Activated CD4-positive, alpha-beta T cell treated with anti-CD3 and anti-CD28 coated beads, Interleukin-2, amount 10 ng/mL, durations not matched to agents 24 days and 14 days (primary cell): Measurements from ENCODE around the gene ZNF284. TPM values are rescaled to one million over a fixed set of nuclear protein-coding genes. Genes with fewer than 3 reads are reported as not detected.

ENCODE experiments used
- DNase-seq: peaks from one replicate; pipeline ENCODE4 v3.0.0; 2022
- H3K27ac Mint-ChIP-seq: one replicate; pipeline ENCODE4 v1.8.0; 2022; ENCODE audit warnings: mild to moderate bottlenecking, mixed read lengths
- H3K27me3 Mint-ChIP-seq: one replicate; pipeline ENCODE4 v1.8.0; 2022; ENCODE audit warnings: mixed read lengths
- H3K36me3 Mint-ChIP-seq: one replicate; pipeline ENCODE4 v1.8.0; 2022; ENCODE audit warnings: low read depth, mild to moderate bottlenecking, mixed read lengths
- H3K4me1 Mint-ChIP-seq: one replicate; pipeline ENCODE4 v1.8.0; 2021; ENCODE audit warnings: mixed read lengths
- H3K4me3 Mint-ChIP-seq: one replicate; pipeline ENCODE4 v1.8.0; 2022; ENCODE audit warnings: mild to moderate bottlenecking, moderate library complexity, mixed read lengths
- H3K9me3 Mint-ChIP-seq: one replicate; pipeline ENCODE4 v1.8.0; 2021; ENCODE audit warnings: mixed read lengths
- intact Hi-C: fragments of 100-400 bp; cut with micrococcal nuclease; formaldehyde crosslinking; loops from one replicate; pipeline ENCODE4 v1.15.1; 2023
- total RNA-seq: library from RNA; stranded (reverse); gene quantifications from 2 replicates; pipeline ENCODE4 v1.2.3, GENCODE V29; 2022

ZNF284 gene
- total RNA-seq, 1 donor from 2014 or later, result 1.2 TPM

DNA sequence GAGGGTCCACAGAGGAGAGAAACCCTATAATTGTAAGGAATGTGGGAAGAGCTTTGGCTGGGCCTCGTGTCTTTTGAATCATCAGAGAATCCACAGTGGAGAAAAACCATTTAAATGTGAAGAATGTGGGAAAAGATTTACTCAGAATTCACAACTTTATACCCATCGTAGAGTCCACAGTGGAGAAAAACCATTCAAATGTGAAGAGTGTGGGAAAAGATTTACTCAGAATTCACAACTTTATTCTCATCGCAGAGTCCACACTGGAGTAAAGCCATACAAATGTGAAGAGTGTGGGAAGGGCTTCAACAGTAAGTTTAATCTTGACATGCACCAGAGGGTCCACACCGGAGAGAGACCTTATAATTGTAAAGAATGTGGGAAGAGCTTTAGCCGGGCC lies 60.0 kb downstream of the ZNF284 start:
- no peaks in the 10 kb centered on the region for H3K4me1 Mint-ChIP-seq
- DNase-seq, result no peak
- no peak overlapping the region for H3K4me3 Mint-ChIP-seq
- peaks cover 22% of the 10 kb centered on the region for H3K9me3 Mint-ChIP-seq
- intact Hi-C loops, result no loop called here
- no peaks in the 10 kb centered on the region for H3K27me3 Mint-ChIP-seq
- no peak overlapping the region for H3K27ac Mint-ChIP-seq
- peaks cover 36% of the 10 kb centered on the region for H3K36me3 Mint-ChIP-seq

Other genes starting within 250 kb of the ZNF284 start
- 4.0 and 5.7 TPM in 2 replicates for gene ZNF283, start 244.8 kb upstream of the ZNF284 start, total RNA-seq
- gene ZNF404, start 188.2 kb upstream of the ZNF284 start, total RNA-seq, result 0.49 and 1.4 TPM in 2 replicates
- gene ZNF45, start 136.9 kb upstream of the ZNF284 start, total RNA-seq, result 9.4 and 10.3 TPM in 2 replicates
- 0.58 and 0.64 TPM in 2 replicates for gene ZNF221, start 120.9 kb upstream of the ZNF284 start, total RNA-seq
- 4.6 and 6.6 TPM in 2 replicates for gene ZNF155, start 88.0 kb upstream of the ZNF284 start, total RNA-seq
- 2.4 and 4.5 TPM in 2 replicates for gene ZNF230, start 69.2 kb upstream of the ZNF284 start, total RNA-seq
- gene ZNF222, start 46.8 kb upstream of the ZNF284 start, total RNA-seq, result 1.1 and 1.8 TPM in 2 replicates
- 0.40 TPM in 1 of 2 replicates, not detected in the other for gene ZNF223, start 20.1 kb upstream of the ZNF284 start, total RNA-seq
- gene ZNF224, start 22.2 kb downstream of the ZNF284 start, total RNA-seq, result 17.0 and 17.4 TPM in 2 replicates
- 2.7 and 3.2 TPM in 2 replicates for gene ZNF225, start 41.2 kb downstream of the ZNF284 start, total RNA-seq
- 10.9 and 12.9 TPM in 2 replicates for gene ZNF234, start 69.4 kb downstream of the ZNF284 start, total RNA-seq
- gene ZNF226, start 92.9 kb downstream of the ZNF284 start, total RNA-seq, result 10.4 and 12.3 TPM in 2 replicates
- 17.8 and 18.8 TPM in 2 replicates for gene ZNF227, start 140.4 kb downstream of the ZNF284 start, total RNA-seq
- 0.12 TPM in 1 of 2 replicates, not detected in the other for gene ZNF233, start 187.7 kb downstream of the ZNF284 start, total RNA-seq
- gene ZNF235, start 232.9 kb downstream of the ZNF284 start, total RNA-seq, result 2.8 and 3.1 TPM in 2 replicates